ENCODE measurements around the gene RBM10. TPM values are rescaled to one million over a fixed set of nuclear protein-coding genes. Genes with fewer than 3 reads are reported as not detected.

RBM10 gene
- total RNA-seq, 1 experiment from 2014 or later = 69.5 TPM

- DNase-seq (ENCODE audit: unreplicated experiment) = no peak
- Mint-ChIP-seq H3K27me3 (ENCODE audit: insufficient read depth, unreplicated experiment) (no peaks in the 10 kb centered on the region), H3K9me3 (ENCODE audit: unreplicated experiment) (no peaks in the 10 kb centered on the region), H3K36me3 (ENCODE audit: insufficient read depth, unreplicated experiment) (peaks cover 50% of the 10 kb centered on the region), H3K27ac (ENCODE audit: low read depth, unreplicated experiment) (no peak overlapping the region), H3K4me3 (ENCODE audit: unreplicated experiment) (no peak overlapping the region), H3K4me1 (ENCODE audit: insufficient read depth, unreplicated experiment) (peaks cover 22% of the 10 kb centered on the region)
- POLR2A ChIA-PET = no interaction called here
- no TSS peak for BruUV-seq (replicated peaks)
- CTCF ChIA-PET = interaction anchor here (0.6 kb wide), 2 partner anchors 88 to 92 kb away, joined by 3 read pairs; no protein-coding TSS in a partner anchor
- no peak for TF ChIP-seq CTCF (IDR thresholded peaks at IDR 0.05; ENCODE audit: unreplicated experiment)
- intact Hi-C loops (cut with micrococcal nuclease) = no loop called here
Observed at GRCh38 chrX:47222751-47223350, 77.8 kb downstream of the RBM10 start.

GRCh38 chrX:47223476-47224250 lies 78.6 kb downstream of the RBM10 start:
- CTCF ChIA-PET = interaction anchor here (0.6 to 1.0 kb wide), 2 partner anchors 35 to 87 kb away, joined by 3 read pairs; no protein-coding TSS in a partner anchor
- H3K27ac Mint-ChIP-seq (ENCODE audit: low read depth, unreplicated experiment) = no peak overlapping the region

GRCh38 chrX:47224266-47224895 lies 79.4 kb downstream of the RBM10 start:
- Mint-ChIP-seq H3K4me1 (ENCODE audit: insufficient read depth, unreplicated experiment) (peaks cover 17% of the 10 kb centered on the region), H3K4me3 (ENCODE audit: unreplicated experiment) (no peak overlapping the region), H3K36me3 (ENCODE audit: insufficient read depth, unreplicated experiment) (peaks cover 53% of the 10 kb centered on the region), H3K9me3 (ENCODE audit: unreplicated experiment) (no peaks in the 10 kb centered on the region), H3K27ac (ENCODE audit: low read depth, unreplicated experiment) (no peak overlapping the region), H3K27me3 (ENCODE audit: insufficient read depth, unreplicated experiment) (no peaks in the 10 kb centered on the region)
- intact Hi-C loops (cut with micrococcal nuclease) = no loop called here
- no TSS peak for BruUV-seq (replicated peaks)
- ChIA-PET POLR2A (interaction anchor here (0.6 kb wide), 1 partner anchor 652 kb away, joined by 3 read pairs; no protein-coding TSS in a partner anchor), CTCF (interaction anchor here (1.0 kb wide), 1 partner anchor 34 kb away, joined by 3 read pairs; no protein-coding TSS in a partner anchor)
- DNase-seq (ENCODE audit: unreplicated experiment) = no peak
- TF ChIP-seq CTCF (IDR thresholded peaks at IDR 0.05; ENCODE audit: unreplicated experiment) = no peak

More at GRCh38 chrX:47223476-47224250, 78.6 kb downstream of the RBM10 start:
- Mint-ChIP-seq H3K4me3 (ENCODE audit: unreplicated experiment) (no peak overlapping the region), H3K4me1 (ENCODE audit: insufficient read depth, unreplicated experiment) (peaks cover 22% of the 10 kb centered on the region), H3K9me3 (ENCODE audit: unreplicated experiment) (no peaks in the 10 kb centered on the region), H3K27me3 (ENCODE audit: insufficient read depth, unreplicated experiment) (no peaks in the 10 kb centered on the region), H3K36me3 (ENCODE audit: insufficient read depth, unreplicated experiment) (peaks cover 56% of the 10 kb centered on the region)
- BruUV-seq (replicated peaks) = no TSS peak
- POLR2A ChIA-PET = interaction anchor here (0.6 kb wide), 1 partner anchor 653 kb away, joined by 3 read pairs; no protein-coding TSS in a partner anchor
- intact Hi-C loops (cut with micrococcal nuclease) = no loop called here
- no peak for TF ChIP-seq CTCF (IDR thresholded peaks at IDR 0.05; ENCODE audit: unreplicated experiment)
- DNase-seq (ENCODE audit: unreplicated experiment) = no peak

- ChIA-PET CTCF (no interaction called here), POLR2A (no interaction called here)
- no peak overlapping the region for H3K4me3 Mint-ChIP-seq (ENCODE audit: unreplicated experiment)
- DNase-seq (ENCODE audit: unreplicated experiment) = no peak
- BruUV-seq (replicated peaks) = no TSS peak
- peaks cover 12% of the 10 kb centered on the region for H3K4me1 Mint-ChIP-seq (ENCODE audit: insufficient read depth, unreplicated experiment)
- peaks cover 4% of the 10 kb centered on the region for H3K27me3 Mint-ChIP-seq (ENCODE audit: insufficient read depth, unreplicated experiment)
- peaks cover 48% of the 10 kb centered on the region for H3K36me3 Mint-ChIP-seq (ENCODE audit: insufficient read depth, unreplicated experiment)
- no peak overlapping the region for H3K27ac Mint-ChIP-seq (ENCODE audit: low read depth, unreplicated experiment)
- H3K9me3 Mint-ChIP-seq (ENCODE audit: unreplicated experiment) = no peaks in the 10 kb centered on the region
- TF ChIP-seq CTCF (IDR thresholded peaks at IDR 0.05; ENCODE audit: unreplicated experiment) = no peak
- intact Hi-C loops (cut with micrococcal nuclease) = no loop called here
Observed at GRCh38 chrX:47224896-47225290, 79.9 kb downstream of the RBM10 start.

All from MCF 10A (cell line).